ENCODE measurements around the gene RAPGEF3. TPM values are rescaled to one million over a fixed set of nuclear protein-coding genes. Genes with fewer than 3 reads are reported as not detected.

RAPGEF3 gene
- total RNA-seq, 1 experiment from 2014 or later, result 8.2 TPM

DNA sequence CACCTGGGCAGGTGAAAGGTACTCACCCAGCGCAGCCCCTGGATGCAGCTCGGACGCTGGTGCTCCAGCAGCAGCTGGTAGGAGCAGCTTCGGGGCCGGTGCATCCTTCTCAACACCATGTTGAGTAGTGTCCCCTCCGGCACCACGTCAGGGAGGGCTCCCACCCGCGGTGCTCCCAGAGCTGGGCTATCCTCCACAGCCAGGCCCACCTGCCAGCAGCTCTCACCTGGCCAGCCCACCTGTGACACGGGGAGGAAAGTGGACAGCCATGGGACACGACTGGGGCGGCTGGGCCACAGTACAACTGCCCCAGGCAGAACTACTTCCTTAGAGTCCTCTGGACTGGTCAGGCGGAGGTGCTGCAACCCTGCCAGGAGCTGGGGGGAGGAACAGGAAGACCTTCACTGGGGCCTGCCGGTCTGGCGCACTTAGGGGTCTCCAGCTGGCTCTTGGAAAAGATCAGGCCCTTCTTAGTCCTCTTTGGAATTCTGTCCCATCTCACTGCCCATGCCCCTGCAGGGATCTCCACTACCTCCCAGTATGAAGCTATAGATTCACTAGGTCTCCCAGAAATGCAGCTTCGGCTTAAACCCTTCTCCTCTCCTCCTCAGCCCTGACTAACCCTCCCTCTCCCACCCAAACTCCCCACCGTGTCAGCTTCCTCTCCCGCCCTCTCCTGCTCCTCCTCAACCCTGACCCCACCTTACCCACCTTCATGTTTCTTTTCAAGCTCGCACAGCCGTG, 668 bp downstream of the RAPGEF3 start:
- Mint-ChIP-seq H3K27me3 (ENCODE audit: unreplicated experiment) (no peaks in the 10 kb centered on the region), H3K4me3 (ENCODE audit: low read depth, unreplicated experiment) (peak overlapping the region; percentile 82), H3K27ac (ENCODE audit: unreplicated experiment) (no peak overlapping the region), H3K4me1 (ENCODE audit: low read depth, unreplicated experiment) (peaks cover 45% of the 10 kb centered on the region), H3K9me3 (ENCODE audit: low read depth, unreplicated experiment) (no peaks in the 10 kb centered on the region), H3K36me3 (ENCODE audit: insufficient read depth, unreplicated experiment) (peaks cover 25% of the 10 kb centered on the region)
- TF ChIP-seq, protein P1, sequence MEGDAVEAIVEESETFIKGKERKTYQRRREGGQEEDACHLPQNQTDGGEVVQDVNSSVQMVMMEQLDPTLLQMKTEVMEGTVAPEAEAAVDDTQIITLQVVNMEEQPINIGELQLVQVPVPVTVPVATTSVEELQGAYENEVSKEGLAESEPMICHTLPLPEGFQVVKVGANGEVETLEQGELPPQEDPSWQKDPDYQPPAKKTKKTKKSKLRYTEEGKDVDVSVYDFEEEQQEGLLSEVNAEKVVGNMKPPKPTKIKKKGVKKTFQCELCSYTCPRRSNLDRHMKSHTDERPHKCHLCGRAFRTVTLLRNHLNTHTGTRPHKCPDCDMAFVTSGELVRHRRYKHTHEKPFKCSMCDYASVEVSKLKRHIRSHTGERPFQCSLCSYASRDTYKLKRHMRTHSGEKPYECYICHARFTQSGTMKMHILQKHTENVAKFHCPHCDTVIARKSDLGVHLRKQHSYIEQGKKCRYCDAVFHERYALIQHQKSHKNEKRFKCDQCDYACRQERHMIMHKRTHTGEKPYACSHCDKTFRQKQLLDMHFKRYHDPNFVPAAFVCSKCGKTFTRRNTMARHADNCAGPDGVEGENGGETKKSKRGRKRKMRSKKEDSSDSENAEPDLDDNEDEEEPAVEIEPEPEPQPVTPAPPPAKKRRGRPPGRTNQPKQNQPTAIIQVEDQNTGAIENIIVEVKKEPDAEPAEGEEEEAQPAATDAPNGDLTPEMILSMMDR (IDR thresholded peaks at IDR 0.05; ENCODE audit: unreplicated experiment), result no peak
- intact Hi-C loops (cut with micrococcal nuclease; ENCODE audit: unreplicated experiment), result loop anchor here (2.0 kb wide), 1 partner anchor 13 kb away; no protein-coding TSS in a partner anchor
- CTCF ChIA-PET, result interaction anchor here (0.9 to 2.1 kb wide), 5 partner anchors 9 to 17 kb away, joined by 3 to 14 read pairs (median 3); partner anchors contain the start of gene SLC48A1
- no TSS peak for BruUV-seq (replicated peaks)
- no peak for DNase-seq

DNA sequence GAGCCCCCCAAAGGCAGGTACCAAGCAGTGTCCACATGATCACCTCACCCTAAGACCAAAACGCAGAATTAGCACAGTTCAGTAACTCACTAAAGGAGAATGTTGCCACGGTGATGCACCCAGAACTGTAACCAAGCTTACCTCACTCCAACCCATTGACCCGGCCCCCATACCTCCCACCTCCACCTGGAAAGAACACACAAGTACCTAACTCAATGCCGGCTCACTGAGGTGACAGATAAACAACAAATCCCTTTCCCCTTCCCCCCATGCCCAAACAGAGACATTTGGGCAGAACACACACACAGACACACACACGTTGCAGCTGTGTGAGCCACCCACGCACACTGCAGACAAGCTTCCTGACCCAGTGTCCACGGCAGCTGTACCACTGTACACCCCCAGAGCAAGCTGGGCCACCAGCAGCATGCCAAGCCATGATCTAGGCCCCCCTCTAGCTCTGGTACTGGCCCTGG, 1.3 kb downstream of the RAPGEF3 start:
- Mint-ChIP-seq H3K9me3 (ENCODE audit: low read depth, unreplicated experiment) (no peaks in the 10 kb centered on the region), H3K36me3 (ENCODE audit: insufficient read depth, unreplicated experiment) (peaks cover 25% of the 10 kb centered on the region), H3K4me1 (ENCODE audit: low read depth, unreplicated experiment) (peaks cover 51% of the 10 kb centered on the region), H3K27ac (ENCODE audit: unreplicated experiment) (no peak overlapping the region), H3K27me3 (ENCODE audit: unreplicated experiment) (no peaks in the 10 kb centered on the region), H3K4me3 (ENCODE audit: low read depth, unreplicated experiment) (peak overlapping the region; percentile 82)
- BruUV-seq (replicated peaks), result no TSS peak
- DNase-seq, result no peak
- intact Hi-C loops (cut with micrococcal nuclease; ENCODE audit: unreplicated experiment), result no loop called here
- TF ChIP-seq, protein P1 (IDR thresholded peaks at IDR 0.05; ENCODE audit: unreplicated experiment), result no peak
- CTCF ChIA-PET, result interaction anchor here (1.0 to 2.1 kb wide), 3 partner anchors 10 to 15 kb away, joined by 3 to 14 read pairs (median 4); partner anchors contain the start of gene SLC48A1

DNA sequence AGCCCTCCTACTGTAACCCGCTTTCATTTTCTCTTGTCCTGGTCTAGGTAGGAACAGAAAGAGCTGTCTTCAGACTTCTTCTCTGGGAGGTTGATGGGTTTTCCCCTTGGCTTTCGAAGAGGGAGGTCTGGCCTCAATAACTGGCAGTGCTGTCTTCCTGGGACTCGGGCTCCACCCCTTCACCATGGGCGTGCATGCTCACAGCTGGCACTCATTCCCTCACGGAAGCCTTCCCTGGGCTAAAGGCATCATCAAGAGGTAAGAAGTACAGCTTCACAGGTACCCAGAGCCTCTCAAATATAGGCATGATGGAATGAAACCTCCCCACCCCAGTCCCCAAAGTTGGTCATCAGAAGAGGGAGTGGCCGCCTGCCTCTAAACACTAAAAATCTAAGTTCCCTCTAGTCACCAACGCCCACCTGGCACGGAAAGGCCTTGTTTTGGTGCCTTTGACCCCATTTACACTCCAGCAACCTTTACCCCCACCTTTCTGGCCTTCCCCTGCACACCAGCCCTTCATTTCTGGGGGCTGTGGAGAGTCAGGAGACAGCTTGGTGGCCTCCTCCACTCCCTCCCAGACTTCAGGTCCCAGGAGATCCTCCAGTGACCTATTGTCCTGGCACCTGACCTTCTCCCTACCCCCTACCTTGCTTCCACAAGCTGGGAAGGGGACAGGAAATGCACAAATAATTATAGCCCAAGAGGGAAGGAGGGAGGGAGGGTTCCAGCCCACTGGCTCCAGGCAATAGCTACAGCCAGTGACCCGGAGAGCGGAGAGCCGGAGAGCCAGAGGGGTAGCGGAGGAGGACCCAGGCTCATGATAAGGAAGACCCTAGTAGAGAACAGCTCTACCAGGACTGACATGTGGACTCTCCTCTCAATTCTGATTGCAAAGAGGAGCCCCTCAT, 2.8 kb downstream of the RAPGEF3 start:
- BruUV-seq (replicated peaks), result no TSS peak
- H3K27ac Mint-ChIP-seq (ENCODE audit: unreplicated experiment), result peak overlapping the region; percentile 59
- no peaks in the 10 kb centered on the region for H3K9me3 Mint-ChIP-seq (ENCODE audit: low read depth, unreplicated experiment)
- TF ChIP-seq, protein P1 (IDR thresholded peaks at IDR 0.05; ENCODE audit: unreplicated experiment), result no peak
- peaks cover 51% of the 10 kb centered on the region for H3K4me1 Mint-ChIP-seq (ENCODE audit: low read depth, unreplicated experiment)
- CTCF ChIA-PET, result interaction anchor here (1.5 to 3.3 kb wide), 3 partner anchors 12 to 41 kb away, joined by 3 to 21 read pairs (median 13); no protein-coding TSS in a partner anchor
- H3K36me3 Mint-ChIP-seq (ENCODE audit: insufficient read depth, unreplicated experiment), result peaks cover 25% of the 10 kb centered on the region
- H3K27me3 Mint-ChIP-seq (ENCODE audit: unreplicated experiment), result no peaks in the 10 kb centered on the region
- DNase-seq, result peak; percentile 50
- intact Hi-C loops (cut with micrococcal nuclease; ENCODE audit: unreplicated experiment), result no loop called here
- H3K4me3 Mint-ChIP-seq (ENCODE audit: low read depth, unreplicated experiment), result peak overlapping the region; percentile 18

DNA sequence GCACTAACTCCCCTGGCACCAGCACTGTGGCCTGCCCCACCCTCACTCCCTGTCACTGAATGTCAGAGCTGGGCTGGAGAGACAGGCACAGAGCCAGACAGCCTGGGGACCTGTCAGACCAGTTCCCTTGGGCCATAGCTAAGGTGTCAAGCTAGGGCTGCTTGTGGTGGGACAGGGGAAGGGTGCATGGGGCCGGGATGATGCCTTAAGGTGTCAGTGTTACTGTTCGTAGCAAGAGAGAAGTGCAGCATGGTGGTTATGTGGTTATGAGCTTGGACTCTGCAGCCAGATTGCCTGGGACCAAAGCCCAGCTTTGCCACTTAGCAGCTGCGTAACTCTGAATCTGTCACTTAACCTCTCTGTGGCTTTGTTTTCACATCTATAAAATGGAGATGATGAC, 3.8 kb downstream of the RAPGEF3 start:
- H3K27ac Mint-ChIP-seq (ENCODE audit: unreplicated experiment), result peak overlapping the region; percentile 59
- DNase-seq, result peak; percentile 85
- intact Hi-C loops (cut with micrococcal nuclease; ENCODE audit: unreplicated experiment), result no loop called here
- BruUV-seq (replicated peaks), result no TSS peak
- CTCF ChIA-PET, result interaction anchor here (0.7 to 3.3 kb wide), 6 partner anchors 11 to 39 kb away, joined by 3 to 21 read pairs (median 6); no protein-coding TSS in a partner anchor
- peaks cover 25% of the 10 kb centered on the region for H3K36me3 Mint-ChIP-seq (ENCODE audit: insufficient read depth, unreplicated experiment)
- peak overlapping the region; percentile 18 for H3K4me3 Mint-ChIP-seq (ENCODE audit: low read depth, unreplicated experiment)
- H3K27me3 Mint-ChIP-seq (ENCODE audit: unreplicated experiment), result no peaks in the 10 kb centered on the region
- TF ChIP-seq, protein P1 (IDR thresholded peaks at IDR 0.05; ENCODE audit: unreplicated experiment), result no peak
- no peaks in the 10 kb centered on the region for H3K9me3 Mint-ChIP-seq (ENCODE audit: low read depth, unreplicated experiment)
- H3K4me1 Mint-ChIP-seq (ENCODE audit: low read depth, unreplicated experiment), result peaks cover 51% of the 10 kb centered on the region
